BLaER1 treated with 17β-estradiol and CSF1 and Interleukin-3, amounts not matched to agents 10 nM and 100 nM (cell line): ENCODE measurements around the gene ASPHD1.

ENCODE experiments used
- H3K27ac ChIP-seq, 11 experiments: shearing (Covaris generic); formaldehyde crosslinking; 2 replicates each; pipeline ENCODE4 v1.8.1; 2022
- H3K27me3 ChIP-seq, 11 experiments: shearing (Covaris generic); formaldehyde crosslinking; 2 replicates each; pipeline ENCODE4 v1.8.1; 2022
- H3K36me3 ChIP-seq, 11 experiments: shearing (Covaris generic); formaldehyde crosslinking; 2 replicates each; pipeline ENCODE4 v1.8.1; 2022
- H3K4me1 ChIP-seq, 10 experiments: shearing (Covaris generic); formaldehyde crosslinking; 2 replicates each; pipeline ENCODE4 v1.8.1; 2022
- H3K4me2 ChIP-seq, 11 experiments: shearing (Covaris generic); formaldehyde crosslinking; 2 replicates each; pipeline ENCODE4 v1.8.1; 2022
- H3K4me3 ChIP-seq, 10 experiments: shearing (Covaris generic); formaldehyde crosslinking; 2 replicates each; pipeline ENCODE4 v1.8.1; 2022
- H3K9ac ChIP-seq, 11 experiments: shearing (Covaris generic); formaldehyde crosslinking; 2 replicates each; pipeline ENCODE4 v1.8.1; 2022
- H3K9me3 ChIP-seq, 11 experiments: shearing (Covaris generic); formaldehyde crosslinking; replicated peaks in 1 of 11; 2 replicates each; pipeline ENCODE4 v1.8.1; 2022
- H4K20me1 ChIP-seq, 11 experiments: shearing (Covaris generic); formaldehyde crosslinking; 2 replicates each; pipeline ENCODE4 v1.8.1; 2022
- Cebpa-rat ChIP-seq, 11 experiments: shearing (Covaris generic); IDR thresholded peaks; 2 replicates each; pipeline ENCODE4 v1.8.1; 2022

The ASPHD1 gene

DNA sequence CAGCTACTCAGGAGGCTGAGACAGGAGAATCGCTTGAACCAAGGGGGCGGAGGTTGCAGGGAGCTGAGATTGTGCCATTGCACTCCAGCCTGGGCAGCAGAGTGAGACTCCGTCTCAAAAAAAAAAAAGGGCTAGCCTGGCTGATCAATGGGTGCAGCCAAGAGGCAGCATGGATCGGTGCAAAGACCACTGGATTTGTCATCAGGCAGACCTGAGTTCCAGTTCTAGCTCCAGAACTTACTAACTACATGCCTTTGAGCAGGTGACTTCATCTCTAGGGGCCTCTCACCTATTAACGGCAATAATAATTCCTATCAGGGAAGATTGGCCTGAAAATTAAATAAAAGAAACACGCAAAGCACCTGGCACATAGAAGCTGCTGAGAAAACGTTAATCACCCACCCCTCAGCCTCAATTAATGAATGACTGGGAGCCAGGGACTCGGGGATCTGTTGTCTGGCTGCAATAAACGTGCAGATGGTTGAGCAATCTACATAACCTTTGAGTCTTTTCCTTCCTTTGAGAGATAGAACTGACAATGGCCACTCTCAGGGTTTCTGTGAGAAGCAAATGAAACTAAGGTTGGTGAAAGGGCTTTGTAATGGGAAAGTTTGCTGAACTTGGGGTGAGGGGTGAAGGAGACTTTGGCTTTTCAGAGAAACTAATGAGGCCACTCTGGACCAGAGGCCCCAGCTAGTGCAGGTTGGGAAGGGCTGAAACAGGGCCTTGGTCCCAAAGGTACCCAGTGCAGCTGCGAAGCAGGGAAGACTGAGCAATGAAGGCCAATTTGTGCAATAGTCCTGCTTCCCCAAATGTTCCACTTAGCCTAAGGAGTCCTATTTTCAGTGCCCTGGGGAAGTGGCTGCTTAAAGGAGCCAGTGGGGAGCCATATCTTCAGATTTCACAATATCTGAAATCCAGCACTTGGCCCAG is 8.5 kb upstream of the ASPHD1 start:
- Histone ChIP-seq H3K36me3 (no peaks in the 10 kb centered on the region), H3K27me3 (peaks cover 0 to 10% (median 3%) of the 10 kb centered on the region in 11 experiments; a peak in 10 of 22 replicates), H4K20me1 (peaks cover 0 to 6% (median 0%) of the 10 kb centered on the region in 11 experiments; a peak in 1 of 22 replicates), H3K9ac (peak overlapping the region in 1 of 11 experiments; percentile 19; a peak in 2 of 22 replicates), H3K4me3 (no peak overlapping the region), H3K9me3 (no peaks in the 10 kb centered on the region), H3K4me2 (peak overlapping the region in 10 of 11 experiments; percentile 6 to 68 (median 51); a peak in 17 of 22 replicates), H3K27ac (peak overlapping the region in 7 of 11 experiments; percentile 29 to 55 (median 47); a peak in 10 of 22 replicates), H3K4me1 (peaks cover 0 to 20% (median 17%) of the 10 kb centered on the region in 10 experiments; a peak in 15 of 20 replicates)
- TF ChIP-seq Cebpa-rat (IDR thresholded peaks at IDR 0.05) = peak in 6 of 11 experiments; percentile 24 to 70 (median 55); a peak in 8 of 22 replicates

- peak overlapping the region in 1 of 11 experiments; percentile 19; a peak in 1 of 22 replicates for H3K9ac ChIP-seq
- H3K4me2 ChIP-seq = peak overlapping the region in 10 of 11 experiments; percentile 6 to 68 (median 51); a peak in 17 of 22 replicates
- peak overlapping the region in 7 of 11 experiments; percentile 2 to 55 (median 47); a peak in 8 of 22 replicates for H3K27ac ChIP-seq
- H3K27me3 ChIP-seq = peaks cover 3 to 17% (median 9%) of the 10 kb centered on the region in 11 experiments; a peak in 21 of 22 replicates
- H3K4me3 ChIP-seq = no peak overlapping the region
- no peaks in the 10 kb centered on the region for H3K36me3 ChIP-seq
- no peak; a peak in 2 of 22 replicates for TF ChIP-seq Cebpa-rat (IDR thresholded peaks at IDR 0.05)
- peaks cover 0 to 6% (median 0%) of the 10 kb centered on the region in 11 experiments; a peak in 2 of 22 replicates for H4K20me1 ChIP-seq
- peaks cover 0 to 20% (median 17%) of the 10 kb centered on the region in 10 experiments; a peak in 15 of 20 replicates for H3K4me1 ChIP-seq
- no peaks in the 10 kb centered on the region for H3K9me3 ChIP-seq
Measured at GRCh38 chr16:29892458-29892813, 7.9 kb upstream of the ASPHD1 start.

DNA sequence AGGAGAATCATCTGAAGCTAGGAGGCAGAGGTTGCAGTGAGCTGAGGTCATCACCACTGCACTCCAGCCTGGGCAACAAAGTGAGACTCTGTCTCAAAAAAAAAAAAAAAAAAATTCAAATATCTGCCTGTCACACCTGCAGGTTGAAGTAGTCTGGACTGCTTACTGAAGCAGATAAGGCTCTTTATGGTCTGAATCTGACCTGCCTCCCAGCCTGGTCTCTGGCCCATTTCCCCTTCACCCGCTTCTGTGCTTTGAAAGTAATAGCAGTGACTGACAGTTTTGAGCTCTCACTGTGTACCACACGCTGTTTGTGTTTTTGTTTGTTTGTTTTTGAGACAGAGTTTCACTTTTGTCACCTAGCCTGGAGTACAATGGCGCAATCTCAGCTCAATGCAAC is 6.7 kb upstream of the ASPHD1 start:
- Histone ChIP-seq H4K20me1 (peaks cover 0 to 18% (median 0%) of the 10 kb centered on the region in 11 experiments; a peak in 4 of 22 replicates), H3K36me3 (no peaks in the 10 kb centered on the region), H3K4me3 (no peak overlapping the region)

GRCh38 chr16:29894352-29894751 is 5.9 kb upstream of the ASPHD1 start:
- peaks cover 0 to 20% (median 17%) of the 10 kb centered on the region in 10 experiments; a peak in 15 of 20 replicates for H3K4me1 ChIP-seq
- no peak for TF ChIP-seq Cebpa-rat (IDR thresholded peaks at IDR 0.05)
- no peak overlapping the region for H3K4me3 ChIP-seq
- no peaks in the 10 kb centered on the region for H3K9me3 ChIP-seq
- peaks cover 0 to 21% (median 0%) of the 10 kb centered on the region in 11 experiments; a peak in 5 of 22 replicates for H4K20me1 ChIP-seq
- no peaks in the 10 kb centered on the region for H3K36me3 ChIP-seq
- H3K4me2 ChIP-seq = no peak overlapping the region
- no peak overlapping the region for H3K9ac ChIP-seq
- H3K27me3 ChIP-seq = peaks cover 22 to 36% (median 28%) of the 10 kb centered on the region in 11 experiments
- H3K27ac ChIP-seq = no peak overlapping the region

More for the DNA sequence above, 6.7 kb upstream of the ASPHD1 start:
- Histone ChIP-seq H3K4me2 (no peak overlapping the region), H3K9ac (no peak overlapping the region), H3K9me3 (no peaks in the 10 kb centered on the region), H3K27me3 (peaks cover 14 to 28% (median 20%) of the 10 kb centered on the region in 11 experiments), H3K4me1 (peaks cover 0 to 20% (median 17%) of the 10 kb centered on the region in 10 experiments; a peak in 15 of 20 replicates), H3K27ac (no peak overlapping the region)
- TF ChIP-seq Cebpa-rat (IDR thresholded peaks at IDR 0.05) = no peak

DNA sequence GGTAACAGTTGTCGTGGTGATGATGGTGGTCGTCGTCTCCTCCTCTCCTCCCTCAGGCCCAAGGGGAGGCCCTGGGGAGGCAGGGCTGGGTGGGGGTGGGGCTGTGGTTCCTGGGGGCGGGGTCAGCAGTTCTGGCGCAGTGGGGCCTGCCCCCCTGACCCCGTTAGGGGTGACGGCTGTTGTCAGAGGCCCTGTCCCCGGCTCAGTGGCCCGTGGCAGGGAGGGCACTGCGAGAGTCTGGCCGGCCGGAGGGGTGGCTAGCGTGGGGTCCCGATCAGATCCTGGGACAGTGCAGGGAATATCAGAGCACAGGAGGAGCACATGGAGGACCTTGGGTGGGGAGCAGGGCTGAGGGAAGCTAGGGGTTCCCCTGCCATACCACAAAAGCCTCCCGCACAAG is 3.4 kb upstream of the ASPHD1 start:
- Histone ChIP-seq H3K4me3 (no peak overlapping the region), H3K27me3 (peaks cover 27 to 51% (median 37%) of the 10 kb centered on the region in 11 experiments), H3K9ac (no peak overlapping the region), H3K36me3 (no peaks in the 10 kb centered on the region), H3K4me2 (no peak overlapping the region), H3K4me1 (peaks cover 0 to 33% (median 26%) of the 10 kb centered on the region in 10 experiments; a peak in 17 of 20 replicates), H3K27ac (no peak overlapping the region), H3K9me3 (no peaks in the 10 kb centered on the region), H4K20me1 (peaks cover 0 to 33% (median 7%) of the 10 kb centered on the region in 11 experiments; a peak in 7 of 22 replicates)
- TF ChIP-seq Cebpa-rat (IDR thresholded peaks at IDR 0.05) = no peak

DNA sequence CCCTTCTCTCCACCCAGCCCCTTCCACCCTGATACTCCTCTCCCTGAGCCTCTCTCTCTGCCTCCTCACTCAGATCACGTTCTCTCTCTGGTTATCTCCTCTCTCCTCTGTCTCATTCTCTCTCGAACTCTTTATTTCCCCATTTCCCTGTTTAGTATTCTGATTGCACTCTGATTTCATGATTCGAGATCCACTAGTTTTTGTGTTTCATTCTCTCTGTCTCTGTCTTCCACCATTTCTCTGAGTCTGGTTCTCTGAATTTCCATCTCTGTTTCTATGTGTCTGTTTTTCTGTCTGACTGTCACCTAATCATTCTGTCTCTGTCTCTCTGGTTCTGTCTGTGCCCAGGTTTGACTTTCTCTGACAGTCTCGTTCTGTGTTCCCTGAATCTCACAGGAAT is 3.0 kb upstream of the ASPHD1 start:
- Histone ChIP-seq H3K36me3 (no peaks in the 10 kb centered on the region), H3K27me3 (peaks cover 27 to 51% (median 37%) of the 10 kb centered on the region in 11 experiments), H3K4me2 (no peak overlapping the region), H3K9me3 (no peaks in the 10 kb centered on the region), H3K4me3 (no peak overlapping the region), H3K4me1 (peaks cover 0 to 31% (median 24%) of the 10 kb centered on the region in 10 experiments; a peak in 17 of 20 replicates), H3K9ac (no peak overlapping the region), H3K27ac (no peak overlapping the region), H4K20me1 (peaks cover 0 to 36% (median 7%) of the 10 kb centered on the region in 11 experiments; a peak in 7 of 22 replicates)
- no peak for TF ChIP-seq Cebpa-rat (IDR thresholded peaks at IDR 0.05)

GRCh38 chr16:29898135-29898803 is 2.0 kb upstream of the ASPHD1 start:
- Histone ChIP-seq H3K4me1 (peaks cover under 1 to 26% (median 19%) of the 10 kb centered on the region in 10 experiments; a peak in 16 of 20 replicates), H4K20me1 (peaks cover 0 to 36% (median 7%) of the 10 kb centered on the region in 11 experiments; a peak in 7 of 22 replicates), H3K27me3 (peaks cover 27 to 51% (median 37%) of the 10 kb centered on the region in 11 experiments), H3K9me3 (no peaks in the 10 kb centered on the region), H3K36me3 (no peaks in the 10 kb centered on the region), H3K9ac (no peak overlapping the region), H3K4me2 (no peak overlapping the region), H3K27ac (no peak overlapping the region), H3K4me3 (no peak overlapping the region)
- no peak for TF ChIP-seq Cebpa-rat (IDR thresholded peaks at IDR 0.05)

GRCh38 chr16:29898804-29899515 is 1.3 kb upstream of the ASPHD1 start:
- TF ChIP-seq Cebpa-rat (IDR thresholded peaks at IDR 0.05) = no peak

More at GRCh38 chr16:29898804-29899515, 1.3 kb upstream of the ASPHD1 start:
- Histone ChIP-seq H4K20me1 (peaks cover 0 to 36% (median 7%) of the 10 kb centered on the region in 11 experiments; a peak in 7 of 22 replicates), H3K9ac (no peak overlapping the region), H3K4me2 (peak overlapping the region in 5 of 11 experiments; percentile 93 to 99 (median 95); a peak in 6 of 22 replicates), H3K36me3 (no peaks in the 10 kb centered on the region), H3K27me3 (peaks cover 27 to 51% (median 37%) of the 10 kb centered on the region in 11 experiments), H3K4me3 (peak overlapping the region in 1 of 10 experiments; percentile 76; a peak in 1 of 20 replicates), H3K4me1 (peaks cover 7 to 33% (median 26%) of the 10 kb centered on the region in 10 experiments; a peak in 18 of 20 replicates), H3K27ac (no peak overlapping the region), H3K9me3 (no peaks in the 10 kb centered on the region)
